Middle frontal gyrus (tissue), 1 donor: ENCODE data around the gene ITGA5.
A peak's percentile ranks its signal among the peaks of the same experiment; 100 is the strongest.

ENCODE experiments used
- DNase-seq: peaks from one replicate; pipeline ENCODE4 v3.0.0-alpha.2; 2015; ENCODE audit warnings: low spot score; ENCODE audit errors: extremely low spot score

The ITGA5 gene

GRCh38 chr12:54419088-54419887 lies at the start of gene ITGA5:
ITGA5 (minus strand) TSS chr12:54419266; CDS start chr12:54419198, 68 bp downstream.
- DNase-seq: no peak

GRCh38 chr12:54465857-54466523 lies 46.9 kb upstream of the ITGA5 start:
- no peak for DNase-seq

GRCh38 chr12:54463484-54463883 lies 44.4 kb upstream of the ITGA5 start:
- no peak for DNase-seq

GRCh38 chr12:54463034-54463433 lies 44.0 kb upstream of the ITGA5 start:
- no peak for DNase-seq

GRCh38 chr12:54460317-54460923 lies 41.4 kb upstream of the ITGA5 start:
- no peak for DNase-seq

- no peak for DNase-seq
These were observed 40.3 kb upstream of the ITGA5 start for GRCh38 chr12:54459355-54459754.

GRCh38 chr12:54455760-54456469 lies 36.8 kb upstream of the ITGA5 start:
- DNase-seq: no peak

- no peak for DNase-seq
These were observed 33.6 kb upstream of the ITGA5 start for GRCh38 chr12:54452628-54453027.

GRCh38 chr12:54448344-54448743 lies 29.3 kb upstream of the ITGA5 start:
- no peak for DNase-seq

- no peak for DNase-seq
These were observed 28.9 kb upstream of the ITGA5 start for GRCh38 chr12:54447917-54448316.

- DNase-seq: no peak
These were observed 25.1 kb upstream of the ITGA5 start for GRCh38 chr12:54444206-54444605.

GRCh38 chr12:54443446-54443845 lies 24.4 kb upstream of the ITGA5 start:
- no peak for DNase-seq

GRCh38 chr12:54442961-54443360 lies 23.9 kb upstream of the ITGA5 start:
- no peak for DNase-seq

- DNase-seq: no peak
These were observed 23.0 kb upstream of the ITGA5 start for GRCh38 chr12:54442099-54442498.

GRCh38 chr12:54439521-54440255 lies 20.6 kb upstream of the ITGA5 start:
- DNase-seq: peak; percentile 27

- no peak for DNase-seq
These were observed 20.0 kb upstream of the ITGA5 start for GRCh38 chr12:54439096-54439495.

- DNase-seq: no peak
These were observed 19.5 kb upstream of the ITGA5 start for GRCh38 chr12:54438517-54438916.

GRCh38 chr12:54437697-54438096 lies 18.6 kb upstream of the ITGA5 start:
- no peak for DNase-seq

GRCh38 chr12:54437243-54437642 lies 18.2 kb upstream of the ITGA5 start:
- no peak for DNase-seq

- DNase-seq: no peak
These were observed 13.7 kb upstream of the ITGA5 start for GRCh38 chr12:54432815-54433164.
